AG04449 (cell line): ENCODE measurements around the gene EIF2AK3.

Source experiments
- CTCF ChIA-PET: fragments of 350-600 bp; formaldehyde crosslinking; extraction: SDS; loops from one replicate; lab custom pipeline; 2021; ENCODE audit warnings: antibody characterized with exemption; lab: Yijun Ruan, JAX
- POLR2A ChIA-PET: fragments of 400-600, 350-600 bp; formaldehyde crosslinking; extraction: SDS; loops from one replicate; lab custom pipeline; 2020; ENCODE audit warnings: antibody characterized with exemption, inconsistent platforms; lab: Yijun Ruan, JAX
- DNase-seq: peaks from one replicate; pipeline ENCODE4 v3.0.0-alpha.2; 2010; ENCODE audit warnings: low read depth, low spot score
- H3K4me3 ChIP-seq: 2 replicates; pipeline ENCODE4 v1.5.1; 2011; ENCODE audit warnings: low read depth, mild to moderate bottlenecking, control low read depth, low read length
- TF ChIP-seq, protein P1 (sequence below): IDR thresholded peaks from one replicate; pipeline ENCODE4 v1.5.1; 2011; ENCODE audit warnings: mild to moderate bottlenecking, moderate library complexity, low read length, control low read depth, inconsistent platforms; ENCODE audit not compliant: insufficient read depth; ENCODE audit errors: missing control alignments

Gene EIF2AK3

DNA sequence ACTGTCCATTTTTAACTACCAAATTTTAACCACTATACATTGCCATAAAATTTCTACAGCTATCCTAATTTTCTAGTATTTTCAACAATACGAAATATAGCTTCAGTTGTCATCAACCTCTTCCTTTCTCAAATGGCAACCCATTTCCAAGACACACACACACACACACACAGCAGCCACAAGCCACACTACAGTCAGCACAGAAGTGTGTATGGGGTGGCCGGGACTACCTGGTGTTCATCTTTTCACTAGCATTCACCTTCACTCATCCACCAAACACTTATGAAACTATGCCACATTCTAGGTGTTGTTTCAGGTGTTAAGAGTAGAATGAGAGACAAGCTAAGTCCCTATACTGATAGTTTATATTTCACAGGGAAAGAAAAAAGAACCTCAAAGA is 62.9 kb downstream of the EIF2AK3 start:
- TF ChIP-seq, protein P1, sequence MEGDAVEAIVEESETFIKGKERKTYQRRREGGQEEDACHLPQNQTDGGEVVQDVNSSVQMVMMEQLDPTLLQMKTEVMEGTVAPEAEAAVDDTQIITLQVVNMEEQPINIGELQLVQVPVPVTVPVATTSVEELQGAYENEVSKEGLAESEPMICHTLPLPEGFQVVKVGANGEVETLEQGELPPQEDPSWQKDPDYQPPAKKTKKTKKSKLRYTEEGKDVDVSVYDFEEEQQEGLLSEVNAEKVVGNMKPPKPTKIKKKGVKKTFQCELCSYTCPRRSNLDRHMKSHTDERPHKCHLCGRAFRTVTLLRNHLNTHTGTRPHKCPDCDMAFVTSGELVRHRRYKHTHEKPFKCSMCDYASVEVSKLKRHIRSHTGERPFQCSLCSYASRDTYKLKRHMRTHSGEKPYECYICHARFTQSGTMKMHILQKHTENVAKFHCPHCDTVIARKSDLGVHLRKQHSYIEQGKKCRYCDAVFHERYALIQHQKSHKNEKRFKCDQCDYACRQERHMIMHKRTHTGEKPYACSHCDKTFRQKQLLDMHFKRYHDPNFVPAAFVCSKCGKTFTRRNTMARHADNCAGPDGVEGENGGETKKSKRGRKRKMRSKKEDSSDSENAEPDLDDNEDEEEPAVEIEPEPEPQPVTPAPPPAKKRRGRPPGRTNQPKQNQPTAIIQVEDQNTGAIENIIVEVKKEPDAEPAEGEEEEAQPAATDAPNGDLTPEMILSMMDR, result no peak
- ChIA-PET POLR2A (no interaction called here), CTCF (interaction anchor here (0.8 kb wide), 1 partner anchor 51 kb away, joined by 3 read pairs; no protein-coding TSS in a partner anchor)
- H3K4me3 ChIP-seq, result no peak overlapping the region
- no peak for DNase-seq

DNA sequence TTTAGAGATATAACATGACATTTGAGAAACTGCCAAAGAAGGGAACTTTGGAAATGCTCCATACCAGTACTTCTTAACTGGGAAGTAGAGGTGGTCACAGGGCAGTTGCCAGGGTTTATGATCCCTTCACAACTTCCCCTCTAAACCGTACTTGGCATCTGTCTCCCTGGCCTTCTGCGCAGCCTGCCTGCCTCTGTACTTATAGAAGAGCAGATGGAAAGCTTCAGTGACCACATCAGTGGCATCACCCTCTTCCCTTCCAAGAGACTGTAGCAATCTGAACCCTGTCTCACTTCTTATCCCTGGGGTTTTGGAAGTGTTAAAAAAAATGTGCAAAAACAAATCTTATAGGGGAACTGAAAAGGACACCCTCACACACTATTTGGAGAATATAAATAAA is 64.1 kb downstream of the EIF2AK3 start:
- DNase-seq, result no peak
- POLR2A ChIA-PET, result no interaction called here
- TF ChIP-seq, protein P1, result no peak
- CTCF ChIA-PET, result no interaction called here
- H3K4me3 ChIP-seq, result no peak overlapping the region

DNA sequence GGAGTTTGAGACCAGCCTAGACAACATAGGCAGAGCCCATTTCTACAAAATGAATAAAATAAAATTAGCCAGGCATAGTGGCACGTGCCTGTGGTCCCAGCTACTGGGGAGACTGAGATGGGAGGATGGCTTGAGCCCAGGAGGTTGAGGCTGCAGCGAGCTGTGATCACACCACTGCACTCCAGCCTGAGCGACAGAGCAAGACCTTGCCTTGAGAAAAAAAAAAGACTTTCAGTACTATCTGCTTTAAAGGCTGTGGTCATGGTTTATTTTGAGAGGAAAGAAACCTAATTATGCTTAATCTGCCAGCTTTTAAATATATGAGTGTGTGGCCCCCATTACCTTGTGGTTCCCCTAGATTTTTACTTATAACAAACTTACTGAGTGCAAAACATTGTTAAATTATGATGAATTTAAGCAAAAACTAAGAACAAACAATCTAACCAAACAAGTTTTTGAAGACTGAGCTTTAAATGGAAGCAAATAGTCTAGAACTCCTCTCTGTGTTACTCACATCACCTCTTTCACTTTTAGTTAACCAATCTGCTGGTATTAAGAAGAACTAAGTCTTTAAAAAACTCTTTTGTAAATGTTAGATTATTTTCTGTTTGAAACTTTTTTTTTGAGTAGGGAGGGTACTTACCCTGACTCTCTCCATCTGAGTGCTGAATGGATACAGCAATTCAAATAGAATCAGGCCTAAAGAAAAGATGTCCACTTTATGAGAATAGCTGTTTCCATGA is 65.4 kb downstream of the EIF2AK3 start:
- POLR2A ChIA-PET, result no interaction called here
- CTCF ChIA-PET, result no interaction called here
- no peak for DNase-seq
- no peak overlapping the region for H3K4me3 ChIP-seq
- TF ChIP-seq, protein P1, result no peak

DNA sequence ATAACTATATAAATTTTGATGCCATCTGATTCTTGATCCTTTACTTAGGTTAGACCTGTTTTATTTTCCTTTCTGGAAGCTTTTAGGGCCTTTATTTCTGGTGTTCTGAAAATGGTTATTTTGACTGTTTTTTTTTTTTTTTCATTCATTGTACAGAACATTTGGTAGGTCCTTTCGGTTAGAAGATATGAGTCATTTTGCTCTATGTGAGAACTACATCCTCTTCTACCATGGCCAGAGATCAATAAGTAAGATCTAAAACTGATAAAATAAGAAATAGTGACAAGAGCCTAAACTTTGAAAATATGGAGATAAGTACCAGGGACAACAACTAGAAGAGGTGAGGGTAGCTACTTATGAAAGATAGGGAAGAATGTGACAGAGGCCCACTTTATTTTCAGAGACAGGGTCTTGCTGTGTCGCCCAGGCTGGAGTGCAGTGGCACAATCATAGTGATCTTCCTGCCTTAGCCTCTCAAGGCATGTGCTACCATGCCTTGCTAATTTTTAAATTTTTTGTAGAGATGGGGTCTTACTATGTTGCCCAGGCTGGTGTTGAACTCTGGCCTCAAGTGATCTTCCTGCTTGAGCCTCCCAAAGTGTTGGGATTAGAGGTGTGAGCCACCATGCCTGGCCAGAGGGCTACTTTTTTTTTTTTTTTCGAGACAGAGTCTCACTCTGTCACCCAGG is 66.5 kb downstream of the EIF2AK3 start:
- TF ChIP-seq, protein P1, result no peak
- no peak for DNase-seq
- POLR2A ChIA-PET, result no interaction called here
- CTCF ChIA-PET, result no interaction called here
- H3K4me3 ChIP-seq, result no peak overlapping the region

DNA sequence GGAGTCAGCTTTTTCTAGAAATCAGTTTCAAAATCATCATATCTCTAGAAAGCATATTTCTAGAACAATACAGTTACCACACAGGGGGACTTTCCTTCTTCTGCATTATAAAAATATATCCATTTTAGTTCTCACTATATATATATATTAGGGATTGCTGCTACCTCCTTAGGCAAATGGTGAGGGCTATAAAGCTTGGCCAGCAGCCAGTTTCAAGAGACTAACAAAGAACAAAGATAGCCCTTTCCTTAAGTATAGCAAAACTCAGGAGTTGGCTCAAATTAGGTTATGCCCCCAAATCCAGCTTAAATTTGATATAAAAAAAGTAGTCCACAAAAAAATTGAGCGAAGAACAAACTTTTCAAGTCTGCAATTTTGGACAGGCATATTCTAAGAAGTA is 70.0 kb downstream of the EIF2AK3 start:
- TF ChIP-seq, protein P1, result no peak
- DNase-seq, result no peak
- H3K4me3 ChIP-seq, result no peak overlapping the region
- ChIA-PET POLR2A (no interaction called here), CTCF (interaction anchor here (0.9 kb wide), 1 partner anchor 115 kb away, joined by 3 read pairs; no protein-coding TSS in a partner anchor)

DNA sequence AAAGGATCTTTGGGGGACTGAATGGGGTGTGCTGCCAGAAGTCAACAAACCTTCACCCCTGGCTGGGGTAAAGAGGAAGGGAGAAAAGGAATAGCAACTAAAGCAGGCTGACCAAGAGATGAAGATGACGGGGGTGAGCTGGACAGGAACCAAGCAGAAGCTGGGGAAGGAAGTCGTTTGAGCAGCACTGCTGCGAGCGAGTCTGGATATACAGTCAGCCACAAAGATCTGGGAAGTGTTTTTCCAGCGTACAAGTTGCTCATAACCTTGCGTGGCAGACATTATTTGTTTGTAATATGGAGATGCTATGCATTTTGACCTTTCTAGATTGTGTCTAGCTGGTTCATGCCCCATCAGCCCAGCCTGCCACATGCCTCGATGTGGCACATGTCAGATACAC is 71.2 kb downstream of the EIF2AK3 start:
- ChIA-PET POLR2A (no interaction called here), CTCF (interaction anchor here (1.1 to 1.3 kb wide), 2 partner anchors 35 to 111 kb away, joined by 4 to 5 read pairs; no protein-coding TSS in a partner anchor)
- DNase-seq, result no peak
- no peak overlapping the region for H3K4me3 ChIP-seq
- TF ChIP-seq, protein P1, result no peak
